Endothelial cell of umbilical vein (primary cell): ENCODE results near the gene CDK17. TPM values are rescaled to one million over a fixed set of nuclear protein-coding genes. Genes with fewer than 3 reads are reported as not detected.

ENCODE experiments used
- BruUV-seq: library from RNA; stranded (reverse); fragments of 400-500 nt; replicated peaks from 2 replicates; lab custom pipeline; 2021; lab: Mats Ljungman, UMichigan
- CTCF ChIA-PET: fragments of 300-600, 350-600 bp; sonication (Branson Sonifier 250); formaldehyde crosslinking; loops from one replicate; lab custom pipeline; 2021; ENCODE audit warnings: antibody characterized with exemption, inconsistent platforms; lab: Charles Lee
- POLR2A ChIA-PET: fragments of 300-600, 350-600 bp; sonication (Branson Sonifier 250); formaldehyde crosslinking; loops from one replicate; lab custom pipeline; 2021; ENCODE audit warnings: antibody characterized with exemption, inconsistent platforms; lab: Charles Lee
- DNase-seq: peaks from one replicate; pipeline ENCODE4 v3.0.0-alpha.2; 2011; ENCODE audit warnings: low read depth, low spot score
- FAIRE-seq: peaks from 2 replicates; lab custom pipeline; 2011; peaks lifted over from hg19 to GRCh38; lab: Jason Lieb, UNC
- H2AFZ ChIP-seq: 2 replicates; pipeline ENCODE4 v1.6.0; 2012; ENCODE audit warnings: low read depth, low read length, control low read depth, inconsistent platforms
- H3K27ac ChIP-seq: 2 replicates; pipeline ENCODE4 v1.5.1; 2011; ENCODE audit warnings: low read depth, mild to moderate bottlenecking, control low read depth, low read length, moderate library complexity; ENCODE audit not compliant: insufficient read depth
- H3K27me3 ChIP-seq, 2 experiments: 2 replicates each; pipeline versions ENCODE4 v1.6.0 to v1.6.1; 2011; ENCODE audit warnings: low read length in 2 of 2, mixed read lengths in 1 of 2; ENCODE audit not compliant: control insufficient read depth in 2 of 2, insufficient read depth in 2 of 2
- H3K36me3 ChIP-seq, 2 experiments: 2 replicates in 1 of 2; 3 replicates in 1 of 2; pipeline ENCODE4 v1.5.1; 2011; ENCODE audit warnings: low read length in 2 of 2, mild to moderate bottlenecking in 1 of 2, moderate library complexity in 1 of 2; ENCODE audit not compliant: control insufficient read depth in 2 of 2, insufficient read depth in 2 of 2; ENCODE audit errors: extremely low read depth in 1 of 2
- H3K4me1 ChIP-seq: 3 replicates; pipeline ENCODE4 v1.5.1; 2011; ENCODE audit warnings: mild to moderate bottlenecking, low read length; ENCODE audit not compliant: control insufficient read depth, insufficient read depth; ENCODE audit errors: extremely low read depth
- H3K4me2 ChIP-seq: 2 replicates; pipeline ENCODE4 v1.6.1; 2011; ENCODE audit warnings: low read length, control low read depth, mixed read lengths; ENCODE audit not compliant: insufficient read depth
- H3K4me3 ChIP-seq, 3 experiments: fragments of 200-600 bp in 1 of 3; sonication (generic), shearing (Covaris generic) in 1 of 3; replicated peaks in 1 of 3; 2 replicates each; pipeline ENCODE4 v1.5.1; 2011 to 2016; ENCODE audit warnings: control low read depth in 3 of 3, low read length in 3 of 3, mild to moderate bottlenecking in 2 of 3, inconsistent platforms in 1 of 3, low read depth in 1 of 3, moderate library complexity in 1 of 3; ENCODE audit not compliant: insufficient read depth in 1 of 3
- H3K79me2 ChIP-seq: 2 replicates; pipeline ENCODE4 v1.6.0; 2012; ENCODE audit warnings: low read length, inconsistent platforms; ENCODE audit not compliant: control insufficient read depth, insufficient read depth
- H3K9ac ChIP-seq: replicated peaks from 2 replicates; pipeline ENCODE3; 2011; ENCODE audit warnings: low read length, control low read depth; ENCODE audit not compliant: insufficient read depth; ENCODE audit errors: extremely low read depth
- H3K9me1 ChIP-seq: replicated peaks from 3 replicates; pipeline ENCODE4 v1.6.0; 2011; ENCODE audit warnings: mild to moderate bottlenecking, low read length; ENCODE audit not compliant: control insufficient read depth, insufficient read depth; ENCODE audit errors: extremely low read depth
- H3K9me3 ChIP-seq: replicated peaks from 2 replicates; pipeline ENCODE4 v1.5.1; 2012; ENCODE audit warnings: low read length, inconsistent platforms; ENCODE audit not compliant: control insufficient read depth, insufficient read depth
- H4K20me1 ChIP-seq: replicated peaks from 2 replicates; pipeline ENCODE3; 2011; ENCODE audit warnings: mild to moderate bottlenecking, low read length; ENCODE audit not compliant: control insufficient read depth, insufficient read depth; ENCODE audit errors: extremely low read depth
- EZH2 ChIP-seq: IDR thresholded peaks from 2 replicates; pipeline ENCODE4 v1.6.1; 2012; ENCODE audit warnings: borderline replicate concordance, low read depth, mild to moderate bottlenecking, moderate library complexity, low read length, inconsistent platforms; ENCODE audit not compliant: severe bottlenecking
- FOS ChIP-seq: IDR thresholded peaks from 2 replicates; pipeline ENCODE4 v1.6.1; 2011; ENCODE audit warnings: mild to moderate bottlenecking, low read length, moderate library complexity, borderline replicate concordance; ENCODE audit not compliant: insufficient read depth
- GATA2 ChIP-seq: IDR thresholded peaks from 2 replicates; pipeline ENCODE4 v1.7.0; 2011; ENCODE audit warnings: low read depth, mild to moderate bottlenecking, moderate library complexity, mixed read lengths, low read length; ENCODE audit not compliant: insufficient read length, insufficient read depth
- JUN ChIP-seq: IDR thresholded peaks from 2 replicates; pipeline ENCODE4 v1.6.1; 2011; ENCODE audit warnings: borderline replicate concordance, low read depth; ENCODE audit not compliant: insufficient read length, insufficient read depth
- MYC ChIP-seq: IDR thresholded peaks from one replicate; pipeline ENCODE4 v1.6.1; 2011; ENCODE audit warnings: mild to moderate bottlenecking, low read depth, low read length
- POLR2A ChIP-seq: IDR thresholded peaks from 2 replicates; pipeline ENCODE4 v1.6.1; 2012; ENCODE audit warnings: low read depth, mild to moderate bottlenecking, control low read depth, low read length
- POLR2AphosphoS5 ChIP-seq: IDR thresholded peaks from 2 replicates; pipeline ENCODE4 v1.6.1; 2012; ENCODE audit warnings: low read depth, mild to moderate bottlenecking, control low read depth, low read length, moderate library complexity; ENCODE audit not compliant: insufficient read depth
- dilution Hi-C: fragments of 300-500 bp; cut with MboI; formaldehyde crosslinking; loops from one replicate; pipeline ENCODE4 v1.15.0; 2019; ENCODE audit warnings: low sequenced_read_pairs; ENCODE audit not compliant: extremely low pct_ligation_motif_present
- intact Hi-C: fragments of 100-400 bp; cut with micrococcal nuclease; formaldehyde crosslinking; loops from one replicate; pipeline ENCODE4 v1.10.0; 2022
- polyA plus RNA-seq, 4 experiments: library from polyadenylated mRNA; depleted of rRNA in 3 of 4; stranded (reverse) in 3 of 4; unstranded in 1 of 4; fragments of >200 nt; gene quantifications; 2 replicates each; pipeline versions ENCODE4 v1.2.1 to v1.2.3, GENCODE V29; 2011 to 2012; ENCODE audit warnings: missing spikeins in 1 of 4
- total RNA-seq: library from RNA; stranded (reverse); gene quantifications from 2 replicates; pipeline ENCODE4 v1.2.3, GENCODE V29; 2021
- TF ChIP-seq, protein P1 (sequence below): IDR thresholded peaks from 2 replicates; pipeline ENCODE4 v1.6.1; 2011; ENCODE audit not compliant: insufficient read depth, insufficient read length
- TF ChIP-seq, protein P2 (sequence below), 2 donors: IDR thresholded peaks; 1 replicate in 1 of 2; 2 replicates in 1 of 2; pipeline ENCODE4 v1.5.1; 2011; ENCODE audit warnings: low read length in 2 of 2, mild to moderate bottlenecking in 2 of 2, moderate library complexity in 2 of 2, control low read depth in 1 of 2, inconsistent platforms in 1 of 2, low read depth in 1 of 2; ENCODE audit not compliant: insufficient read depth in 1 of 2; ENCODE audit errors: extremely low read depth in 1 of 2

The CDK17 gene
- total and polyA plus RNA-seq, 2 donors (not counting 3 experiments of a cell fraction or from before 2014, with no cell fraction given), result 61.1 to 176 TPM

DNA sequence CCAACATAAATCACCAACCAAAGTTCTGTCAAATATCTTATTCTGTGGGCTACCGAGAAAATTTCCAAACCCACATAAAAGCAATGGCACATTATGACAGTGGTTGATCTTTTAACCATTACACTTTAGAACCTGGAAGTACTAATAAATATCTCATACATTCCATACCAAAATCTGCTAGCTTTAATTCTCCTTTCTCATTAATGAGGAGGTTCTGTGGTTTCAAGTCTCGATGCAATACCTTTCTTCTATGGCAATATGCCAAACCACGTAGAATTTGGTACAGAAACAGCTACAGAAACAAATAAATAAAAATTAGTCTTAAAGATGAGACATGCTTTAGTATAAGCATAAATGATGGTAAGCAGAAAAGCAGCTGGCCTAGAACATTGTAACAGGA lies 105.4 kb downstream of the CDK17 start:
- no peaks in the 10 kb centered on the region for H3K9me3 ChIP-seq
- H3K9me1 ChIP-seq, result no peaks in the 10 kb centered on the region
- DNase-seq, result no peak
- peaks cover 17 to 51% of the 10 kb centered on the region in 2 experiments for H3K36me3 ChIP-seq
- no peaks in the 10 kb centered on the region for H3K4me1 ChIP-seq
- H3K27me3 ChIP-seq, result no peaks in the 10 kb centered on the region
- intact Hi-C loops (loop anchor here (5.0 kb wide), 1 partner anchor 102 kb away; no protein-coding TSS in a partner anchor), dilution Hi-C loops (no loop called here)
- no peak overlapping the region for H3K9ac ChIP-seq
- FAIRE-seq, result no peak
- POLR2A ChIA-PET, result no interaction called here
- H3K4me2 ChIP-seq, result no peak overlapping the region
- no peak overlapping the region for H2AFZ ChIP-seq
- peaks cover 88% of the 10 kb centered on the region for H3K79me2 ChIP-seq
- no peak overlapping the region for H3K27ac ChIP-seq
- TF ChIP-seq, protein P1, sequence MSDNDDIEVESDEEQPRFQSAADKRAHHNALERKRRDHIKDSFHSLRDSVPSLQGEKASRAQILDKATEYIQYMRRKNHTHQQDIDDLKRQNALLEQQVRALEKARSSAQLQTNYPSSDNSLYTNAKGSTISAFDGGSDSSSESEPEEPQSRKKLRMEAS, result no peak
- TF ChIP-seq, protein P2, sequence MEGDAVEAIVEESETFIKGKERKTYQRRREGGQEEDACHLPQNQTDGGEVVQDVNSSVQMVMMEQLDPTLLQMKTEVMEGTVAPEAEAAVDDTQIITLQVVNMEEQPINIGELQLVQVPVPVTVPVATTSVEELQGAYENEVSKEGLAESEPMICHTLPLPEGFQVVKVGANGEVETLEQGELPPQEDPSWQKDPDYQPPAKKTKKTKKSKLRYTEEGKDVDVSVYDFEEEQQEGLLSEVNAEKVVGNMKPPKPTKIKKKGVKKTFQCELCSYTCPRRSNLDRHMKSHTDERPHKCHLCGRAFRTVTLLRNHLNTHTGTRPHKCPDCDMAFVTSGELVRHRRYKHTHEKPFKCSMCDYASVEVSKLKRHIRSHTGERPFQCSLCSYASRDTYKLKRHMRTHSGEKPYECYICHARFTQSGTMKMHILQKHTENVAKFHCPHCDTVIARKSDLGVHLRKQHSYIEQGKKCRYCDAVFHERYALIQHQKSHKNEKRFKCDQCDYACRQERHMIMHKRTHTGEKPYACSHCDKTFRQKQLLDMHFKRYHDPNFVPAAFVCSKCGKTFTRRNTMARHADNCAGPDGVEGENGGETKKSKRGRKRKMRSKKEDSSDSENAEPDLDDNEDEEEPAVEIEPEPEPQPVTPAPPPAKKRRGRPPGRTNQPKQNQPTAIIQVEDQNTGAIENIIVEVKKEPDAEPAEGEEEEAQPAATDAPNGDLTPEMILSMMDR (IDR thresholded peaks at IDR 0.05; ENCODE audit: extremely low read depth in 1 of 2, insufficient read depth in 1 of 2, low read depth in 1 of 2, low read length in 2 of 2), result no peak
- TF ChIP-seq MYC (no peak), EZH2 (no peak)
- no peaks in the 10 kb centered on the region for H4K20me1 ChIP-seq
- no TSS peak for BruUV-seq
- no peak overlapping the region for H3K4me3 ChIP-seq
- CTCF ChIA-PET, result no interaction called here

DNA sequence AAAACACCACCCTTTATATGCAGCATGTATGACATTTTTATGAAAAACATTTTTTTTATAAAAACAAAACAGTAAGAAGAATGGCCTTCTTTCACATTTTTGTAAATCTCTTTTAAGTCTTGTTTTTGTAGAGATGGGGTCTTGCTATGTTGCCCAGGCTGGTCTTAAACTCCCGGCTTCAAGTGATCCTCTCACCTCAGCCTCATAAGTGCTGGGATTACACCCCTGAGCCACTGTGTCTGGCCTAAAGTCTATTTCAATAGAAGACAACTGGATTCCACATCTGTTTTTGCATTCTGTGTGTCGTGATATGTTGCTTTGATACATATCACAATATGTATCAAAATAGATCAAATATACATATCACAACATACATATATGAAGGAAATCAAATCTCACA lies 107.1 kb downstream of the CDK17 start:
- TSS peak; percentile 2 for BruUV-seq
- dilution Hi-C loops, result no loop called here
- H3K27me3 ChIP-seq, result no peaks in the 10 kb centered on the region
- no peaks in the 10 kb centered on the region for H3K4me1 ChIP-seq
- H3K27ac ChIP-seq, result no peak overlapping the region
- TF ChIP-seq, protein P2 (IDR thresholded peaks at IDR 0.05; ENCODE audit: extremely low read depth in 1 of 2, insufficient read depth in 1 of 2, low read depth in 1 of 2, low read length in 2 of 2), result no peak
- TF ChIP-seq JUN, result no peak
- no peak for TF ChIP-seq POLR2A
- TF ChIP-seq FOS, result no peak
- no peak for TF ChIP-seq POLR2AphosphoS5
- no peak for TF ChIP-seq GATA2
- TF ChIP-seq MYC, result no peak
- TF ChIP-seq EZH2, result no peak
- TF ChIP-seq, protein P1, result no peak
- no peaks in the 10 kb centered on the region for H4K20me1 ChIP-seq
- H3K9ac ChIP-seq, result no peak overlapping the region
- no peaks in the 10 kb centered on the region for H3K9me1 ChIP-seq
- POLR2A ChIA-PET, result no interaction called here
- peaks cover 24 to 59% of the 10 kb centered on the region in 2 experiments for H3K36me3 ChIP-seq
- CTCF ChIA-PET, result interaction anchor here (1.0 to 1.3 kb wide), 3 partner anchors 10 to 223 kb away, joined by 3 to 6 read pairs (median 4); no protein-coding TSS in a partner anchor
- H3K9me3 ChIP-seq, result no peaks in the 10 kb centered on the region
- no peak overlapping the region for H3K4me2 ChIP-seq
- FAIRE-seq (no peak), DNase-seq (no peak)
- no peak overlapping the region for H3K4me3 ChIP-seq
- H2AFZ ChIP-seq, result no peak overlapping the region
- intact Hi-C loops, result loop anchor here (5.0 kb wide), 1 partner anchor 104 kb away; no protein-coding TSS in a partner anchor
- H3K79me2 ChIP-seq, result peaks cover 89% of the 10 kb centered on the region
